HCT116 (cell line): ENCODE data around the gene TBCD. TPM values are rescaled to one million over a fixed set of nuclear protein-coding genes. Genes with fewer than 3 reads are reported as not detected.

Experiments
- ATAC-seq: fragments of 200-7000 bp; cut with Tn5 transposase; 2 replicates; pipeline ENCODE4 v1.9.1; 2020; ENCODE audit warnings: mild to moderate bottlenecking, moderate library complexity
- BruUV-seq: library from RNA; stranded (reverse); fragments of 400-500 nt; replicated peaks from 2 replicates; lab custom pipeline; 2021; lab: Mats Ljungman, UMichigan
- CTCF ChIA-PET: fragments of 300-600 bp; sonication (Branson Sonifier 250); formaldehyde crosslinking; loops from one replicate; lab custom pipeline; 2021; ENCODE audit warnings: antibody characterized with exemption; lab: Charles Lee
- POLR2A ChIA-PET: fragments of 300-600, 350-600 bp; sonication (Branson Sonifier 250); formaldehyde crosslinking; loops from one replicate; lab custom pipeline; 2021; ENCODE audit warnings: antibody characterized with exemption; lab: Charles Lee
- RAD21 ChIA-PET, 2 experiments: fragments of 300-600 bp; sonication (Branson Sonifier 250); formaldehyde crosslinking; loops; one replicate each; lab custom pipeline; 2023; ENCODE audit warnings: low total read pairs in 2 of 2; ENCODE audit not compliant: uncharacterized antibody in 2 of 2, unreplicated experiment in 2 of 2, low non-redundant PET in 1 of 2; lab: Charles Lee
- DNase-seq: peaks from one replicate; pipeline ENCODE4 v3.0.0-alpha.2; 2010; ENCODE audit warnings: low read depth, low spot score
- H2AFZ ChIP-seq: fragments of 200-600 bp; shearing (Covaris generic), sonication (generic); 2 replicates; pipeline ENCODE4 v1.6.1; 2017; ENCODE audit warnings: low read depth, mixed run types, mixed read lengths, antibody characterized with exemption, low read length; ENCODE audit not compliant: poor library complexity, severe bottlenecking
- H3K27ac ChIP-seq: 2 replicates; pipeline ENCODE4 v1.5.1; 2012; ENCODE audit warnings: low read depth, low read length
- H3K27me3 ChIP-seq: fragments of 200-600 bp; sonication (generic); 2 replicates; pipeline ENCODE4 v1.6.1; 2016; ENCODE audit warnings: mixed run types, low read length, mixed read lengths; ENCODE audit not compliant: insufficient read depth
- H3K36me3 ChIP-seq, 2 experiments: fragments of 200-500 bp in 1 of 2; fragments of 200-600 bp in 1 of 2; sonication (Bioruptor generic) in 1 of 2; sonication (generic) in 1 of 2; 2 replicates each; pipeline versions ENCODE4 v1.5.1 to v1.6.1; 2014 to 2016; ENCODE audit warnings: low read length in 2 of 2, inconsistent platforms in 1 of 2, mixed read lengths in 1 of 2, mixed run types in 1 of 2; ENCODE audit not compliant: insufficient read depth in 2 of 2, control insufficient read depth in 1 of 2
- H3K4me1 ChIP-seq, 2 experiments: fragments of 200-600 bp in 1 of 2; sonication (generic) in 1 of 2; 2 replicates each; pipeline versions ENCODE4 v1.5.1 to v1.6.1; 2012 to 2017; ENCODE audit warnings: low read length in 2 of 2, inconsistent platforms in 1 of 2, mild to moderate bottlenecking in 1 of 2, mixed read lengths in 1 of 2, mixed run types in 1 of 2, moderate library complexity in 1 of 2; ENCODE audit not compliant: insufficient read depth in 2 of 2, control insufficient read depth in 1 of 2
- H3K4me2 ChIP-seq: fragments of 200-600 bp; sonication (generic); 2 replicates; pipeline ENCODE4 v1.6.1; 2017; ENCODE audit warnings: mixed run types, low read length, mixed read lengths
- H3K4me3 ChIP-seq, 2 experiments: fragments of 200-600 bp in 1 of 2; sonication (generic) in 1 of 2; replicated peaks in 1 of 2; 2 replicates each; pipeline ENCODE4 v1.5.1; 2011 to 2016; ENCODE audit warnings: low read length in 2 of 2, control low read depth in 1 of 2, low read depth in 1 of 2, mild to moderate bottlenecking in 1 of 2, mixed read lengths in 1 of 2, mixed run types in 1 of 2
- H3K79me2 ChIP-seq: fragments of 200-600 bp; sonication (generic); 2 replicates; pipeline ENCODE4 v1.6.1; 2017; ENCODE audit warnings: mild to moderate bottlenecking, mixed run types, low read length, moderate library complexity, mixed read lengths; ENCODE audit not compliant: insufficient read depth
- H3K9ac ChIP-seq: fragments of 200-600 bp; sonication (generic); 2 replicates; pipeline ENCODE4 v1.6.1; 2016; ENCODE audit warnings: low read length, mixed read lengths
- H3K9me2 ChIP-seq: fragments of 200-600 bp; sonication (generic), shearing (Covaris generic); 2 replicates; pipeline ENCODE4 v1.6.1; 2017; ENCODE audit warnings: mixed run types, mild to moderate bottlenecking, moderate library complexity; ENCODE audit not compliant: insufficient read depth
- H3K9me3 ChIP-seq, 2 experiments: fragments of 200-500 bp in 1 of 2; fragments of 200-600 bp in 1 of 2; sonication (Bioruptor generic) in 1 of 2; sonication (generic) in 1 of 2; 2 replicates each; pipeline ENCODE4 v1.6.1; 2014 to 2017; ENCODE audit warnings: low read length in 2 of 2, mixed read lengths in 2 of 2, inconsistent platforms in 1 of 2, low read depth in 1 of 2, mild to moderate bottlenecking in 1 of 2, mixed run types in 1 of 2, moderate library complexity in 1 of 2; ENCODE audit not compliant: control insufficient read depth in 1 of 2, insufficient read depth in 1 of 2
- H4K20me1 ChIP-seq: fragments of 200-600 bp; sonication (generic), shearing (Covaris generic); 2 replicates; pipeline ENCODE4 v1.6.1; 2017; ENCODE audit warnings: mixed run types, mild to moderate bottlenecking, moderate library complexity; ENCODE audit not compliant: insufficient read depth
- ATF3 ChIP-seq: IDR thresholded peaks from 2 replicates; pipeline ENCODE4 v1.6.1; 2012
- CBX3 ChIP-seq: IDR thresholded peaks from 2 replicates; pipeline ENCODE4 v1.6.1; 2012; ENCODE audit warnings: low read depth
- CEBPB ChIP-seq: IDR thresholded peaks from 2 replicates; pipeline ENCODE4 v1.6.1; 2012; ENCODE audit warnings: low read depth
- CTCF ChIP-seq, 3 experiments: fragments of 200-600 bp in 1 of 3; sonication (generic) in 1 of 3; IDR thresholded peaks in 2 of 3; conservative IDR thresholded peaks in 1 of 3; 2 replicates each; pipeline ENCODE4 v1.5.1; 2012 to 2017; ENCODE audit warnings: low read depth in 2 of 3, low read length in 2 of 3, antibody characterized with exemption in 1 of 3, borderline replicate concordance in 1 of 3, control low read depth in 1 of 3, mild to moderate bottlenecking in 1 of 3, mixed read lengths in 1 of 3, mixed run types in 1 of 3, moderate library complexity in 1 of 3; ENCODE audit not compliant: insufficient read depth in 1 of 3
- ELF1 ChIP-seq: IDR thresholded peaks from 2 replicates; pipeline ENCODE4 v1.6.1; 2012; ENCODE audit warnings: low read depth, borderline replicate concordance
- EZH2 ChIP-seq: fragments of 200-600 bp; sonication (generic); IDR thresholded peaks from 2 replicates; pipeline ENCODE4 v1.6.1; 2017; ENCODE audit warnings: antibody characterized with exemption, mixed run types
- EZH2phosphoT487 ChIP-seq: fragments of 200-600 bp; IDR thresholded peaks from 2 replicates; pipeline ENCODE4 v1.6.1; 2018; ENCODE audit warnings: antibody characterized with exemption, borderline replicate concordance
- FOSL1 ChIP-seq: IDR thresholded peaks from 2 replicates; pipeline ENCODE4 v1.6.1; 2012; ENCODE audit warnings: low read depth
- POLR2AphosphoS5 ChIP-seq: IDR thresholded peaks from 2 replicates; pipeline ENCODE4 v1.6.1; 2011; ENCODE audit warnings: mild to moderate bottlenecking, low read depth, low read length, moderate library complexity
- RAD21 ChIP-seq: IDR thresholded peaks from 2 replicates; pipeline ENCODE4 v1.6.1; 2012; ENCODE audit warnings: low read depth, mild to moderate bottlenecking
- SIN3A ChIP-seq: IDR thresholded peaks from 2 replicates; pipeline ENCODE4 v1.6.1; 2012; ENCODE audit warnings: low read depth
- SP1 ChIP-seq: IDR thresholded peaks from 2 replicates; pipeline ENCODE4 v1.6.1; 2012; ENCODE audit warnings: low read depth
- SRF ChIP-seq: IDR thresholded peaks from 2 replicates; pipeline ENCODE4 v1.6.1; 2012; ENCODE audit warnings: low read depth
- TCF7L2 ChIP-seq: IDR thresholded peaks from 2 replicates; pipeline ENCODE4 v1.7.0; 2011; ENCODE audit warnings: borderline replicate concordance, inconsistent platforms; ENCODE audit not compliant: insufficient read depth, insufficient read length; ENCODE audit errors: extremely low read depth
- ZFX ChIP-seq: fragments of 450-650 bp; IDR thresholded peaks from 2 replicates; pipeline ENCODE4 v1.6.1; 2017
- ZNF274 ChIP-seq: fragments of 200-500 bp; sonication (Bioruptor generic); IDR thresholded peaks from 2 replicates; pipeline ENCODE4 v1.6.1; 2014; ENCODE audit warnings: mild to moderate bottlenecking, low read depth, low read length, inconsistent platforms
- intact Hi-C: fragments of 100-400 bp; cut with micrococcal nuclease; formaldehyde crosslinking; loops from 2 replicates; pipeline ENCODE4 v1.10.0; 2022
- total RNA-seq: library from RNA; stranded (reverse); gene quantifications from one replicate; pipeline ENCODE4 v1.2.1, GENCODE V29; 2021; ENCODE audit not compliant: unreplicated experiment
- TF ChIP-seq, protein P1 (sequence below): IDR thresholded peaks from 2 replicates; pipeline ENCODE4 v1.6.1; 2011; ENCODE audit warnings: mild to moderate bottlenecking, low read length, moderate library complexity; ENCODE audit not compliant: insufficient replicate concordance; ENCODE audit errors: extremely low read depth

The TBCD gene
- total RNA-seq, 1 experiment from 2014 or later, result 152 TPM

GRCh38 chr17:82871776-82872561 is 120.1 kb downstream of the TBCD start:
- Histone ChIP-seq H3K9me3 (no peaks in the 10 kb centered on the region), H2AFZ (no peak overlapping the region), H4K20me1 (no peaks in the 10 kb centered on the region), H3K27ac (no peak overlapping the region), H3K79me2 (peaks cover 21% of the 10 kb centered on the region; the same call in 1 of the 2 replicates), H3K36me3 (peaks cover 0 to 15% of the 10 kb centered on the region in 2 experiments; a peak in 1 of 4 replicates), H3K4me2 (no peak overlapping the region), H3K9ac (no peak overlapping the region), H3K27me3 (no peaks in the 10 kb centered on the region), H3K9me2 (no peaks in the 10 kb centered on the region), H3K4me3 (no peak overlapping the region), H3K4me1 (peaks cover 17 to 41% of the 10 kb centered on the region in 2 experiments)
- ChIA-PET RAD21 (no interaction called here), POLR2A (no interaction called here), CTCF (interaction anchor here (1.2 to 1.6 kb wide), 2 partner anchors 8 to 16 kb away, joined by 3 read pairs; no protein-coding TSS in a partner anchor)
- no TSS peak for BruUV-seq
- no peak for DNase-seq
- no peak for ATAC-seq
- intact Hi-C loops, result no loop called here
- TF ChIP-seq SRF (no peak), ZNF274 (no peak), POLR2AphosphoS5 (no peak), ELF1 (no peak), RAD21 (no peak), SIN3A (no peak), EZH2phosphoT487 (no peak), SP1 (no peak), FOSL1 (no peak), EZH2 (no peak), ZFX (no peak), ATF3 (no peak), CBX3 (no peak), CEBPB (no peak), CTCF (IDR thresholded peaks at IDR 0.05 in 2 of 3, conservative IDR thresholded peaks at IDR 0.05 in 1 of 3; ENCODE audit: borderline replicate concordance in 1 of 3, insufficient read depth in 1 of 3, low read depth in 2 of 3, low read length in 2 of 3) (no peak), TCF7L2 (no peak)
- TF ChIP-seq, protein P1, sequence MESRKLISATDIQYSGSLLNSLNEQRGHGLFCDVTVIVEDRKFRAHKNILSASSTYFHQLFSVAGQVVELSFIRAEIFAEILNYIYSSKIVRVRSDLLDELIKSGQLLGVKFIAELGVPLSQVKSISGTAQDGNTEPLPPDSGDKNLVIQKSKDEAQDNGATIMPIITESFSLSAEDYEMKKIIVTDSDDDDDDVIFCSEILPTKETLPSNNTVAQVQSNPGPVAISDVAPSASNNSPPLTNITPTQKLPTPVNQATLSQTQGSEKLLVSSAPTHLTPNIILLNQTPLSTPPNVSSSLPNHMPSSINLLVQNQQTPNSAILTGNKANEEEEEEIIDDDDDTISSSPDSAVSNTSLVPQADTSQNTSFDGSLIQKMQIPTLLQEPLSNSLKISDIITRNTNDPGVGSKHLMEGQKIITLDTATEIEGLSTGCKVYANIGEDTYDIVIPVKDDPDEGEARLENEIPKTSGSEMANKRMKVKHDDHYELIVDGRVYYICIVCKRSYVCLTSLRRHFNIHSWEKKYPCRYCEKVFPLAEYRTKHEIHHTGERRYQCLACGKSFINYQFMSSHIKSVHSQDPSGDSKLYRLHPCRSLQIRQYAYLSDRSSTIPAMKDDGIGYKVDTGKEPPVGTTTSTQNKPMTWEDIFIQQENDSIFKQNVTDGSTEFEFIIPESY, result no peak
- TF ChIP-seq, all 23 proteins: peak for 0
